HCT116 (cell line): ENCODE data around the gene ITPR2. TPM values are rescaled to one million over a fixed set of nuclear protein-coding genes. Genes with fewer than 3 reads are reported as not detected.

Experiments used
- ATAC-seq: fragments of 200-7000 bp; cut with Tn5 transposase; 2 replicates; pipeline ENCODE4 v1.9.1; 2020; ENCODE audit warnings: mild to moderate bottlenecking, moderate library complexity
- BruUV-seq: library from RNA; stranded (reverse); fragments of 400-500 nt; replicated peaks from 2 replicates; lab custom pipeline; 2021; lab: Mats Ljungman, UMichigan
- CTCF ChIA-PET: fragments of 300-600 bp; sonication (Branson Sonifier 250); formaldehyde crosslinking; loops from one replicate; lab custom pipeline; 2021; ENCODE audit warnings: antibody characterized with exemption; lab: Charles Lee
- POLR2A ChIA-PET: fragments of 300-600, 350-600 bp; sonication (Branson Sonifier 250); formaldehyde crosslinking; loops from one replicate; lab custom pipeline; 2021; ENCODE audit warnings: antibody characterized with exemption; lab: Charles Lee
- RAD21 ChIA-PET, 2 experiments: fragments of 300-600 bp; sonication (Branson Sonifier 250); formaldehyde crosslinking; loops; one replicate each; lab custom pipeline; 2023; ENCODE audit warnings: low total read pairs in 2 of 2; ENCODE audit not compliant: uncharacterized antibody in 2 of 2, unreplicated experiment in 2 of 2, low non-redundant PET in 1 of 2; lab: Charles Lee
- DNase-seq: peaks from one replicate; pipeline ENCODE4 v3.0.0-alpha.2; 2010; ENCODE audit warnings: low read depth, low spot score
- H2AFZ ChIP-seq: fragments of 200-600 bp; shearing (Covaris generic), sonication (generic); 2 replicates; pipeline ENCODE4 v1.6.1; 2017; ENCODE audit warnings: low read depth, mixed run types, mixed read lengths, antibody characterized with exemption, low read length; ENCODE audit not compliant: poor library complexity, severe bottlenecking
- H3K27ac ChIP-seq: 2 replicates; pipeline ENCODE4 v1.5.1; 2012; ENCODE audit warnings: low read depth, low read length
- H3K27me3 ChIP-seq: fragments of 200-600 bp; sonication (generic); 2 replicates; pipeline ENCODE4 v1.6.1; 2016; ENCODE audit warnings: mixed run types, low read length, mixed read lengths; ENCODE audit not compliant: insufficient read depth
- H3K36me3 ChIP-seq, 2 experiments: fragments of 200-500 bp in 1 of 2; fragments of 200-600 bp in 1 of 2; sonication (Bioruptor generic) in 1 of 2; sonication (generic) in 1 of 2; 2 replicates each; pipeline versions ENCODE4 v1.5.1 to v1.6.1; 2014 to 2016; ENCODE audit warnings: low read length in 2 of 2, inconsistent platforms in 1 of 2, mixed read lengths in 1 of 2, mixed run types in 1 of 2; ENCODE audit not compliant: insufficient read depth in 2 of 2, control insufficient read depth in 1 of 2
- H3K4me1 ChIP-seq, 2 experiments: fragments of 200-600 bp in 1 of 2; sonication (generic) in 1 of 2; 2 replicates each; pipeline versions ENCODE4 v1.5.1 to v1.6.1; 2012 to 2017; ENCODE audit warnings: low read length in 2 of 2, inconsistent platforms in 1 of 2, mild to moderate bottlenecking in 1 of 2, mixed read lengths in 1 of 2, mixed run types in 1 of 2, moderate library complexity in 1 of 2; ENCODE audit not compliant: insufficient read depth in 2 of 2, control insufficient read depth in 1 of 2
- H3K4me2 ChIP-seq: fragments of 200-600 bp; sonication (generic); 2 replicates; pipeline ENCODE4 v1.6.1; 2017; ENCODE audit warnings: mixed run types, low read length, mixed read lengths
- H3K4me3 ChIP-seq, 2 experiments: fragments of 200-600 bp in 1 of 2; sonication (generic) in 1 of 2; replicated peaks in 1 of 2; 2 replicates each; pipeline ENCODE4 v1.5.1; 2011 to 2016; ENCODE audit warnings: low read length in 2 of 2, control low read depth in 1 of 2, low read depth in 1 of 2, mild to moderate bottlenecking in 1 of 2, mixed read lengths in 1 of 2, mixed run types in 1 of 2
- H3K79me2 ChIP-seq: fragments of 200-600 bp; sonication (generic); 2 replicates; pipeline ENCODE4 v1.6.1; 2017; ENCODE audit warnings: mild to moderate bottlenecking, mixed run types, low read length, moderate library complexity, mixed read lengths; ENCODE audit not compliant: insufficient read depth
- H3K9ac ChIP-seq: fragments of 200-600 bp; sonication (generic); 2 replicates; pipeline ENCODE4 v1.6.1; 2016; ENCODE audit warnings: low read length, mixed read lengths
- H3K9me2 ChIP-seq: fragments of 200-600 bp; sonication (generic), shearing (Covaris generic); 2 replicates; pipeline ENCODE4 v1.6.1; 2017; ENCODE audit warnings: mixed run types, mild to moderate bottlenecking, moderate library complexity; ENCODE audit not compliant: insufficient read depth
- H3K9me3 ChIP-seq, 2 experiments: fragments of 200-500 bp in 1 of 2; fragments of 200-600 bp in 1 of 2; sonication (Bioruptor generic) in 1 of 2; sonication (generic) in 1 of 2; 2 replicates each; pipeline ENCODE4 v1.6.1; 2014 to 2017; ENCODE audit warnings: low read length in 2 of 2, mixed read lengths in 2 of 2, inconsistent platforms in 1 of 2, low read depth in 1 of 2, mild to moderate bottlenecking in 1 of 2, mixed run types in 1 of 2, moderate library complexity in 1 of 2; ENCODE audit not compliant: control insufficient read depth in 1 of 2, insufficient read depth in 1 of 2
- H4K20me1 ChIP-seq: fragments of 200-600 bp; sonication (generic), shearing (Covaris generic); 2 replicates; pipeline ENCODE4 v1.6.1; 2017; ENCODE audit warnings: mixed run types, mild to moderate bottlenecking, moderate library complexity; ENCODE audit not compliant: insufficient read depth
- ATF3 ChIP-seq: IDR thresholded peaks from 2 replicates; pipeline ENCODE4 v1.6.1; 2012
- CBX3 ChIP-seq: IDR thresholded peaks from 2 replicates; pipeline ENCODE4 v1.6.1; 2012; ENCODE audit warnings: low read depth
- CEBPB ChIP-seq: IDR thresholded peaks from 2 replicates; pipeline ENCODE4 v1.6.1; 2012; ENCODE audit warnings: low read depth
- EGR1 ChIP-seq: IDR thresholded peaks from 2 replicates; pipeline ENCODE4 v1.6.1; 2012; ENCODE audit warnings: low read depth
- EZH2 ChIP-seq: fragments of 200-600 bp; sonication (generic); IDR thresholded peaks from 2 replicates; pipeline ENCODE4 v1.6.1; 2017; ENCODE audit warnings: antibody characterized with exemption, mixed run types
- EZH2phosphoT487 ChIP-seq: fragments of 200-600 bp; IDR thresholded peaks from 2 replicates; pipeline ENCODE4 v1.6.1; 2018; ENCODE audit warnings: antibody characterized with exemption, borderline replicate concordance
- FOSL1 ChIP-seq: IDR thresholded peaks from 2 replicates; pipeline ENCODE4 v1.6.1; 2012; ENCODE audit warnings: low read depth
- JUND ChIP-seq: IDR thresholded peaks from 2 replicates; pipeline ENCODE4 v1.6.1; 2012
- POLR2A ChIP-seq: IDR thresholded peaks from 2 replicates; pipeline ENCODE4 v1.7.0; 2011; ENCODE audit warnings: borderline replicate concordance; ENCODE audit not compliant: insufficient read depth, insufficient read length; ENCODE audit errors: extremely low read depth
- POLR2AphosphoS5 ChIP-seq: IDR thresholded peaks from 2 replicates; pipeline ENCODE4 v1.6.1; 2011; ENCODE audit warnings: mild to moderate bottlenecking, low read depth, low read length, moderate library complexity
- SP1 ChIP-seq: IDR thresholded peaks from 2 replicates; pipeline ENCODE4 v1.6.1; 2012; ENCODE audit warnings: low read depth
- TCF7L2 ChIP-seq: IDR thresholded peaks from 2 replicates; pipeline ENCODE4 v1.7.0; 2011; ENCODE audit warnings: borderline replicate concordance, inconsistent platforms; ENCODE audit not compliant: insufficient read depth, insufficient read length; ENCODE audit errors: extremely low read depth
- YY1 ChIP-seq: IDR thresholded peaks from 2 replicates; pipeline ENCODE4 v1.6.1; 2011; ENCODE audit warnings: low read length, low read depth, moderate library complexity, mild to moderate bottlenecking; ENCODE audit not compliant: insufficient replicate concordance; ENCODE audit errors: extremely low read depth
- ZFX ChIP-seq: fragments of 450-650 bp; IDR thresholded peaks from 2 replicates; pipeline ENCODE4 v1.6.1; 2017
- ZNF274 ChIP-seq: fragments of 200-500 bp; sonication (Bioruptor generic); IDR thresholded peaks from 2 replicates; pipeline ENCODE4 v1.6.1; 2014; ENCODE audit warnings: mild to moderate bottlenecking, low read depth, low read length, inconsistent platforms
- intact Hi-C: fragments of 100-400 bp; cut with micrococcal nuclease; formaldehyde crosslinking; loops from 2 replicates; pipeline ENCODE4 v1.10.0; 2022
- total RNA-seq: library from RNA; stranded (reverse); gene quantifications from one replicate; pipeline ENCODE4 v1.2.1, GENCODE V29; 2021; ENCODE audit not compliant: unreplicated experiment
- TF ChIP-seq, protein P1 (sequence below): IDR thresholded peaks from 2 replicates; pipeline ENCODE4 v1.6.1; 2011; ENCODE audit warnings: mild to moderate bottlenecking, low read length, moderate library complexity; ENCODE audit not compliant: insufficient replicate concordance; ENCODE audit errors: extremely low read depth
- TF ChIP-seq, protein P2 (sequence below), 3 experiments: fragments of 200-600 bp in 1 of 3; sonication (generic) in 1 of 3; IDR thresholded peaks in 2 of 3; conservative IDR thresholded peaks in 1 of 3; 2 replicates each; pipeline ENCODE4 v1.5.1; 2012 to 2017; ENCODE audit warnings: low read depth in 2 of 3, low read length in 2 of 3, antibody characterized with exemption in 1 of 3, borderline replicate concordance in 1 of 3, control low read depth in 1 of 3, mild to moderate bottlenecking in 1 of 3, mixed read lengths in 1 of 3, mixed run types in 1 of 3, moderate library complexity in 1 of 3; ENCODE audit not compliant: insufficient read depth in 1 of 3

Gene ITPR2
- total RNA-seq, 1 experiment from 2014 or later = 6.5 TPM

- BruUV-seq = no TSS peak
- RAD21 ChIA-PET = no interaction called here
- ATAC-seq (no peak), DNase-seq (no peak)
- intact Hi-C loops = loop anchor here (5.0 kb wide), 1 partner anchor 70 kb away; no protein-coding TSS in a partner anchor
- H3K9me2 ChIP-seq = no peaks in the 10 kb centered on the region
- H3K36me3 ChIP-seq = no peaks in the 10 kb centered on the region
- H3K4me1 ChIP-seq = peaks cover 0 to 4% of the 10 kb centered on the region in 2 experiments; a peak in 1 of 4 replicates
- no peak overlapping the region for H3K27ac ChIP-seq
- no peak overlapping the region for H3K9ac ChIP-seq
- CTCF ChIA-PET = interaction anchor here (1.6 kb wide), 1 partner anchor 69 kb away, joined by 3 read pairs; no protein-coding TSS in a partner anchor
- H2AFZ ChIP-seq = no peak overlapping the region
- H3K27me3 ChIP-seq = no peaks in the 10 kb centered on the region
- no peak overlapping the region for H3K4me3 ChIP-seq
- H3K4me2 ChIP-seq = no peak overlapping the region
- H3K9me3 ChIP-seq = no peaks in the 10 kb centered on the region
- TF ChIP-seq SP1 (no peak), CBX3 (no peak), EZH2 (no peak), ATF3 (no peak)
- TF ChIP-seq, protein P1, sequence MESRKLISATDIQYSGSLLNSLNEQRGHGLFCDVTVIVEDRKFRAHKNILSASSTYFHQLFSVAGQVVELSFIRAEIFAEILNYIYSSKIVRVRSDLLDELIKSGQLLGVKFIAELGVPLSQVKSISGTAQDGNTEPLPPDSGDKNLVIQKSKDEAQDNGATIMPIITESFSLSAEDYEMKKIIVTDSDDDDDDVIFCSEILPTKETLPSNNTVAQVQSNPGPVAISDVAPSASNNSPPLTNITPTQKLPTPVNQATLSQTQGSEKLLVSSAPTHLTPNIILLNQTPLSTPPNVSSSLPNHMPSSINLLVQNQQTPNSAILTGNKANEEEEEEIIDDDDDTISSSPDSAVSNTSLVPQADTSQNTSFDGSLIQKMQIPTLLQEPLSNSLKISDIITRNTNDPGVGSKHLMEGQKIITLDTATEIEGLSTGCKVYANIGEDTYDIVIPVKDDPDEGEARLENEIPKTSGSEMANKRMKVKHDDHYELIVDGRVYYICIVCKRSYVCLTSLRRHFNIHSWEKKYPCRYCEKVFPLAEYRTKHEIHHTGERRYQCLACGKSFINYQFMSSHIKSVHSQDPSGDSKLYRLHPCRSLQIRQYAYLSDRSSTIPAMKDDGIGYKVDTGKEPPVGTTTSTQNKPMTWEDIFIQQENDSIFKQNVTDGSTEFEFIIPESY = no peak
- POLR2A ChIA-PET = no interaction called here
- no peaks in the 10 kb centered on the region for H3K79me2 ChIP-seq
- no peaks in the 10 kb centered on the region for H4K20me1 ChIP-seq
These were observed 200.2 kb downstream of the ITPR2 start for GRCh38 chr12:26632756-26633155.

DNA sequence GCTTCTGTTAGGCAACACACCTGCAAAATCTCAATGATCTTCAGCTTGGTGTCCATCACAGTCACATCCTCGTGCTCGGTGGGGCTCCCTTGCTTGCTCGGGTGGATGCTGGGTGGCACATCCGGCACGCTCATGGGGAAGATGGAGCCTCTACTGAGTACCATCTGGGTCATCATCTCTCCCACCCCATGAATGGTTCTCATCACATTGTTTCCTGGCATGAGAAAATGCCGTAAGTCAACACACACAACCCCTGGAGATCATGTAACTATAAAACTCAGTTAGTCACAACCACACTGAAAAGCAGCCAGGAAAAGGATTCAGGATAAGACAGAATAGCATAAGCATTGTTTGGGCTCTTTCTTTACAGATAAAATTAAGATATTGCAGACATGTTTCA is 201.1 kb downstream of the ITPR2 start:
- H3K27ac ChIP-seq = no peak overlapping the region
- no peaks in the 10 kb centered on the region for H3K9me2 ChIP-seq
- RAD21 ChIA-PET = no interaction called here
- H3K9ac ChIP-seq = no peak overlapping the region
- POLR2A ChIA-PET = no interaction called here
- peaks cover 0 to 3% of the 10 kb centered on the region in 2 experiments; a peak in 1 of 4 replicates for H3K4me1 ChIP-seq
- no peaks in the 10 kb centered on the region for H3K79me2 ChIP-seq
- no peak overlapping the region for H3K4me3 ChIP-seq
- no peaks in the 10 kb centered on the region for H4K20me1 ChIP-seq
- no TSS peak for BruUV-seq
- intact Hi-C loops = loop anchor here (5.0 kb wide), 1 partner anchor 70 kb away; no protein-coding TSS in a partner anchor
- no peak overlapping the region for H3K4me2 ChIP-seq
- no peak for ATAC-seq
- no peaks in the 10 kb centered on the region for H3K36me3 ChIP-seq
- CTCF ChIA-PET = interaction anchor here (1.6 to 2.7 kb wide), 2 partner anchors 70 kb away, joined by 3 to 26 read pairs; no protein-coding TSS in a partner anchor
- no peak for DNase-seq
- no peak overlapping the region for H2AFZ ChIP-seq
- no peaks in the 10 kb centered on the region for H3K9me3 ChIP-seq
- no peaks in the 10 kb centered on the region for H3K27me3 ChIP-seq
- TF ChIP-seq CEBPB (no peak), TCF7L2 (no peak), JUND (no peak), CBX3 (no peak), SP1 (no peak), ZNF274 (no peak), POLR2A (no peak), YY1 (no peak), FOSL1 (no peak), EGR1 (no peak), ZFX (no peak), POLR2AphosphoS5 (no peak), EZH2phosphoT487 (no peak)
- TF ChIP-seq, protein P2, sequence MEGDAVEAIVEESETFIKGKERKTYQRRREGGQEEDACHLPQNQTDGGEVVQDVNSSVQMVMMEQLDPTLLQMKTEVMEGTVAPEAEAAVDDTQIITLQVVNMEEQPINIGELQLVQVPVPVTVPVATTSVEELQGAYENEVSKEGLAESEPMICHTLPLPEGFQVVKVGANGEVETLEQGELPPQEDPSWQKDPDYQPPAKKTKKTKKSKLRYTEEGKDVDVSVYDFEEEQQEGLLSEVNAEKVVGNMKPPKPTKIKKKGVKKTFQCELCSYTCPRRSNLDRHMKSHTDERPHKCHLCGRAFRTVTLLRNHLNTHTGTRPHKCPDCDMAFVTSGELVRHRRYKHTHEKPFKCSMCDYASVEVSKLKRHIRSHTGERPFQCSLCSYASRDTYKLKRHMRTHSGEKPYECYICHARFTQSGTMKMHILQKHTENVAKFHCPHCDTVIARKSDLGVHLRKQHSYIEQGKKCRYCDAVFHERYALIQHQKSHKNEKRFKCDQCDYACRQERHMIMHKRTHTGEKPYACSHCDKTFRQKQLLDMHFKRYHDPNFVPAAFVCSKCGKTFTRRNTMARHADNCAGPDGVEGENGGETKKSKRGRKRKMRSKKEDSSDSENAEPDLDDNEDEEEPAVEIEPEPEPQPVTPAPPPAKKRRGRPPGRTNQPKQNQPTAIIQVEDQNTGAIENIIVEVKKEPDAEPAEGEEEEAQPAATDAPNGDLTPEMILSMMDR (IDR thresholded peaks at IDR 0.05 in 2 of 3, conservative IDR thresholded peaks at IDR 0.05 in 1 of 3; ENCODE audit: borderline replicate concordance in 1 of 3, insufficient read depth in 1 of 3, low read depth in 2 of 3, low read length in 2 of 3) = no peak
